ENCODE data around the gene IFT88. TPM values are rescaled to one million over a fixed set of nuclear protein-coding genes. Genes with fewer than 3 reads are reported as not detected.

Gene IFT88
- total RNA-seq, 1 donor, result 20.3 TPM

- Histone ChIP-seq H4K20me1 (ENCODE audit: insufficient read depth, low read length) (no peaks in the 10 kb centered on the region), H3K79me2 (ENCODE audit: insufficient read depth, low read length) (no peaks in the 10 kb centered on the region), H2AFZ (ENCODE audit: low read length) (no peak overlapping the region), H3K27me3 (ENCODE audit: insufficient read depth, low read length) (no peaks in the 10 kb centered on the region), H3K4me3 (ENCODE audit: insufficient read depth, low read length) (no peak overlapping the region), H3K27ac (ENCODE audit: low read depth, low read length) (no peak overlapping the region), H3K4me2 (ENCODE audit: insufficient read depth, low read length) (no peak overlapping the region), H3K4me1 (ENCODE audit: insufficient read depth, low read length) (peaks cover 34% of the 10 kb centered on the region), H3K36me3 (ENCODE audit: insufficient read depth, low read length) (no peaks in the 10 kb centered on the region), H3K9me3 (ENCODE audit: low read depth, low read length) (no peaks in the 10 kb centered on the region)
- no peak for DNase-seq (ENCODE audit: insufficient read length, low spot score, missing footprints)
- TF ChIP-seq CTCF (IDR thresholded peaks at IDR 0.05; ENCODE audit: extremely low read depth, low read depth, low read length), result no peak
These were observed 150.0 kb downstream of the IFT88 start for GRCh38 chr13:20716951-20717350.

- Histone ChIP-seq H3K4me1 (ENCODE audit: insufficient read depth, low read length) (peaks cover 33% of the 10 kb centered on the region), H3K79me2 (ENCODE audit: insufficient read depth, low read length) (no peaks in the 10 kb centered on the region), H3K4me2 (ENCODE audit: insufficient read depth, low read length) (no peak overlapping the region), H3K4me3 (ENCODE audit: insufficient read depth, low read length) (no peak overlapping the region), H4K20me1 (ENCODE audit: insufficient read depth, low read length) (no peaks in the 10 kb centered on the region), H3K27ac (ENCODE audit: low read depth, low read length) (no peak overlapping the region), H3K36me3 (ENCODE audit: insufficient read depth, low read length) (no peaks in the 10 kb centered on the region), H3K27me3 (ENCODE audit: insufficient read depth, low read length) (no peaks in the 10 kb centered on the region), H3K9me3 (ENCODE audit: low read depth, low read length) (no peaks in the 10 kb centered on the region), H2AFZ (ENCODE audit: low read length) (no peak overlapping the region)
- no peak for TF ChIP-seq CTCF (IDR thresholded peaks at IDR 0.05; ENCODE audit: extremely low read depth, low read depth, low read length)
- no peak for DNase-seq (ENCODE audit: insufficient read length, low spot score, missing footprints)
These were observed 150.9 kb downstream of the IFT88 start for GRCh38 chr13:20717581-20718542.

GRCh38 chr13:20718958-20719566 lies 152.1 kb downstream of the IFT88 start:
- Histone ChIP-seq H3K36me3 (ENCODE audit: insufficient read depth, low read length) (no peaks in the 10 kb centered on the region), H3K79me2 (ENCODE audit: insufficient read depth, low read length) (no peaks in the 10 kb centered on the region), H3K4me2 (ENCODE audit: insufficient read depth, low read length) (no peak overlapping the region), H3K4me3 (ENCODE audit: insufficient read depth, low read length) (no peak overlapping the region), H4K20me1 (ENCODE audit: insufficient read depth, low read length) (no peaks in the 10 kb centered on the region), H3K4me1 (ENCODE audit: insufficient read depth, low read length) (peaks cover 21% of the 10 kb centered on the region), H2AFZ (ENCODE audit: low read length) (no peak overlapping the region), H3K27me3 (ENCODE audit: insufficient read depth, low read length) (no peaks in the 10 kb centered on the region), H3K27ac (ENCODE audit: low read depth, low read length) (no peak overlapping the region), H3K9me3 (ENCODE audit: low read depth, low read length) (no peaks in the 10 kb centered on the region)
- no peak for TF ChIP-seq CTCF (IDR thresholded peaks at IDR 0.05; ENCODE audit: extremely low read depth, low read depth, low read length)
- no peak for DNase-seq (ENCODE audit: insufficient read length, low spot score, missing footprints)

- Histone ChIP-seq H3K4me3 (ENCODE audit: insufficient read depth, low read length) (no peak overlapping the region), H4K20me1 (ENCODE audit: insufficient read depth, low read length) (no peaks in the 10 kb centered on the region), H3K27ac (ENCODE audit: low read depth, low read length) (no peak overlapping the region), H3K4me2 (ENCODE audit: insufficient read depth, low read length) (no peak overlapping the region), H2AFZ (ENCODE audit: low read length) (no peak overlapping the region), H3K4me1 (ENCODE audit: insufficient read depth, low read length) (peaks cover 14% of the 10 kb centered on the region), H3K9me3 (ENCODE audit: low read depth, low read length) (no peaks in the 10 kb centered on the region), H3K36me3 (ENCODE audit: insufficient read depth, low read length) (no peaks in the 10 kb centered on the region), H3K27me3 (ENCODE audit: insufficient read depth, low read length) (no peaks in the 10 kb centered on the region), H3K79me2 (ENCODE audit: insufficient read depth, low read length) (no peaks in the 10 kb centered on the region)
- no peak for TF ChIP-seq CTCF (IDR thresholded peaks at IDR 0.05; ENCODE audit: extremely low read depth, low read depth, low read length)
- DNase-seq (ENCODE audit: insufficient read length, low spot score, missing footprints), result peak; percentile 69
These were observed 152.8 kb downstream of the IFT88 start for GRCh38 chr13:20719783-20720182.
